HFF-Myc (cell line): Measurements from ENCODE around the gene ANKRD28.
A peak's percentile ranks its signal among the peaks of the same experiment; 100 is the strongest.

Source experiments
- DNase-seq: peaks from one replicate; pipeline ENCODE4 v3.0.0-alpha.2; 2011; ENCODE audit warnings: low read depth; ENCODE audit errors: extremely low read depth
- H3K4me3 ChIP-seq: replicated peaks from 2 replicates; pipeline ENCODE4 v1.5.1; 2011; ENCODE audit warnings: low read depth, mild to moderate bottlenecking, control low read depth, low read length
- CTCF ChIP-seq: IDR thresholded peaks from 2 replicates; pipeline ENCODE4 v1.5.1; 2012; ENCODE audit warnings: mild to moderate bottlenecking, low read depth, low read length, control low read depth; ENCODE audit errors: missing control alignments

ANKRD28 gene

GRCh38 chr3:15653321-15653720 is 144.5 kb downstream of the ANKRD28 start:
- no peak for DNase-seq
- TF ChIP-seq CTCF, result no peak
- no peak overlapping the region for H3K4me3 ChIP-seq

GRCh38 chr3:15651396-15651795 is 146.4 kb downstream of the ANKRD28 start:
- no peak for DNase-seq
- no peak overlapping the region for H3K4me3 ChIP-seq
- no peak for TF ChIP-seq CTCF

- TF ChIP-seq CTCF, result no peak
- no peak for DNase-seq
- H3K4me3 ChIP-seq, result no peak overlapping the region
These were observed 147.9 kb downstream of the ANKRD28 start for GRCh38 chr3:15649858-15650257.

GRCh38 chr3:15649341-15649740 is 148.4 kb downstream of the ANKRD28 start:
- TF ChIP-seq CTCF, result no peak
- DNase-seq, result no peak
- no peak overlapping the region for H3K4me3 ChIP-seq

- H3K4me3 ChIP-seq, result no peak overlapping the region
- no peak for TF ChIP-seq CTCF
- DNase-seq, result peak; percentile 91
These were observed 150.1 kb downstream of the ANKRD28 start for GRCh38 chr3:15647611-15648167.

GRCh38 chr3:15646851-15647511 is 150.8 kb downstream of the ANKRD28 start:
- peak; percentile 98 for DNase-seq
- no peak for TF ChIP-seq CTCF
- H3K4me3 ChIP-seq, result 0 out of 2 replicates have a peak overlapping the region, but pooled peaks have one; percentile 11
